Breast epithelium (tissue), 3 donors: ENCODE data around the gene PYROXD2.

Experiments used
- POLR2A ChIP-seq: fragments of 450-650 bp; IDR thresholded peaks from one replicate; pipeline ENCODE4 v1.6.1; 2016; ENCODE audit warnings: antibody characterized with exemption, mild to moderate bottlenecking, moderate library complexity
- POLR2AphosphoS5 ChIP-seq, 3 donors: sonication (generic); formaldehyde crosslinking; IDR thresholded peaks; one replicate each; pipeline ENCODE4 v1.6.1; 2017; ENCODE audit warnings: antibody characterized with exemption in 3 of 3
- TF ChIP-seq, protein P1 (sequence below), 3 donors: fragments of 450-650 bp; IDR thresholded peaks; one replicate each; pipeline ENCODE4 v1.5.1; 2016 to 2017; ENCODE audit warnings: antibody characterized with exemption in 3 of 3, mild to moderate bottlenecking in 3 of 3, moderate library complexity in 3 of 3

DNA sequence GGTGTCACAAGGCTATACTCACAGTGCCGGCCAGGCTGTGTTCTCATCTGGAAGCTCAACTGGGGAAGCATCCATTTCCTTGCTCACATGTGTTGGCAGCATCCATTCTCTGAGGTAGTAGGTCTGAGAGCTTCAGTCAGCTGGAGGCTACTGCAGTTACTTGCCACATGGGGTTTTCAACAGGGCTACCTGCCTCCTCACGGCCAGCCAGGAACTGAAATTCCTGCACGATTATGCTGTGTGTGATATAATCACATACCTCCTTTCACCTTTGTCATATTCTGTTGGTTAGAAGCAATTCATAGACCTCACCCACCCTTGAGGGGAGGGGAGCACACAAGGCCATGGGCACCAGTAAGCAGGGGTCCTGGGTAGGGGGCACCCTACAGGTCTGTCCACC, 37.4 kb downstream of the PYROXD2 start:
- TF ChIP-seq POLR2AphosphoS5 (IDR thresholded peaks at IDR 0.05) (no peak), POLR2A (no peak)
- TF ChIP-seq, protein P1, sequence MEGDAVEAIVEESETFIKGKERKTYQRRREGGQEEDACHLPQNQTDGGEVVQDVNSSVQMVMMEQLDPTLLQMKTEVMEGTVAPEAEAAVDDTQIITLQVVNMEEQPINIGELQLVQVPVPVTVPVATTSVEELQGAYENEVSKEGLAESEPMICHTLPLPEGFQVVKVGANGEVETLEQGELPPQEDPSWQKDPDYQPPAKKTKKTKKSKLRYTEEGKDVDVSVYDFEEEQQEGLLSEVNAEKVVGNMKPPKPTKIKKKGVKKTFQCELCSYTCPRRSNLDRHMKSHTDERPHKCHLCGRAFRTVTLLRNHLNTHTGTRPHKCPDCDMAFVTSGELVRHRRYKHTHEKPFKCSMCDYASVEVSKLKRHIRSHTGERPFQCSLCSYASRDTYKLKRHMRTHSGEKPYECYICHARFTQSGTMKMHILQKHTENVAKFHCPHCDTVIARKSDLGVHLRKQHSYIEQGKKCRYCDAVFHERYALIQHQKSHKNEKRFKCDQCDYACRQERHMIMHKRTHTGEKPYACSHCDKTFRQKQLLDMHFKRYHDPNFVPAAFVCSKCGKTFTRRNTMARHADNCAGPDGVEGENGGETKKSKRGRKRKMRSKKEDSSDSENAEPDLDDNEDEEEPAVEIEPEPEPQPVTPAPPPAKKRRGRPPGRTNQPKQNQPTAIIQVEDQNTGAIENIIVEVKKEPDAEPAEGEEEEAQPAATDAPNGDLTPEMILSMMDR (IDR thresholded peaks at IDR 0.05): no peak
